ENCODE measurements around the gene UBR2. TPM values are rescaled to one million over a fixed set of nuclear protein-coding genes. Genes with fewer than 3 reads are reported as not detected.
A peak's percentile ranks its signal among the peaks of the same experiment; 100 is the strongest.

UBR2 gene
- polyA plus RNA-seq, 4 donors, result 9.0 to 24.2 (median 13.0) TPM

DNA sequence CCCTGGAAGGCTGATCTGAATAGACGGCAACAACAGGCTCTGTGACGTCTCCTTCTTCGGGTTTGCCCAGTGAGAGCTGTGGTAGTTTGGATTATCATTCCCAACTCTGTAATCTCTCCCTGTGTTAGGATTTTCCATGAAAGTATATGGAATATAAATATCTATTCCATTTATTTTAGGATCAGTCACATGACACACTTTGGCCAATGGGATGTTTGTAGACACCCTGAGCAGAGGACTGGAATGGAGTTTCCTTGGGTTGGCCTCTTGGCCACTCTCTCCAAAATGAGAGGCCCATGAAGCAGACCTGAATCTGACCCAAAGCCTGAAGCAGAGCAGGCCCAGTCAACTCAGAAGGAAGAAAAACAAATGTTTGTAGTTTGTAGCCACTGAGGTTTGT lies 37.2 kb upstream of the UBR2 start:
- WGBS, 3 donors, result 97 to 100% (median 97%) methylated on average over 3 of the region's 3 CpGs
- Histone ChIP-seq H3K4me3 (ENCODE audit: low read depth in 1 of 3, low read length in 3 of 3) (no peak overlapping the region), H3K9me3 (ENCODE audit: control insufficient read depth in 2 of 2, insufficient read depth in 1 of 2, low read depth in 1 of 2, low read length in 1 of 2) (no peaks in the 10 kb centered on the region), H3K27me3 (ENCODE audit: control insufficient read depth in 3 of 3, insufficient read depth in 3 of 3, low read length in 3 of 3) (no peaks in the 10 kb centered on the region), H3K36me3 (ENCODE audit: control insufficient read depth in 3 of 3, insufficient read depth in 2 of 3, low read depth in 1 of 3, low read length in 3 of 3) (no peaks in the 10 kb centered on the region), H3K27ac (ENCODE audit: low read depth in 1 of 3, low read length in 2 of 3) (no peak overlapping the region), H3K4me1 (ENCODE audit: control insufficient read depth in 3 of 3, insufficient read depth in 2 of 3, low read depth in 1 of 3, low read length in 2 of 3) (peaks cover 0 to 6% (median 0%) of the 10 kb centered on the region in 3 donors)
- DNase-seq (no peak), FAIRE-seq (no peak)

DNA sequence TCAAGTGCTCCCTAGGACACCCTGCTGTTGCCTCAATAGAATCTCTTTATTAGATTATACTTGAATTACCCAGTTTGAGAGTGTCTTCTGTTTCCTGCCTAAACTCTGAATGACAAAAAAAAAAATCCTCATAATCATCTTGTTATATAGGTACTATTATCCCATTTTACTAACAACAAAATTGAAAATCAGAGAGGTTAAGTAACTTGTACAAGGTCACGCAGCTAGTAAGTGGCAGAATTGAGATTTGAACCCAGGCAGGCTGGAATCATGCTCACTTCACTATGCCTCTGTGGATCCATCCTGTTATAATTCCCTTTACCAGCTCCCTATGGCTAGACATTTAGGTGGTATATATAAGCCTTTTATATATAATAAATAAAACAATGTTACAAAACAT lies 36.6 kb upstream of the UBR2 start:
- H3K4me1 ChIP-seq (ENCODE audit: control insufficient read depth in 3 of 3, insufficient read depth in 2 of 3, low read depth in 1 of 3, low read length in 2 of 3), result peaks cover 0 to 6% (median 0%) of the 10 kb centered on the region in 3 donors
- DNase-seq, result no peak
- no peaks in the 10 kb centered on the region for H3K36me3 ChIP-seq (ENCODE audit: control insufficient read depth in 3 of 3, insufficient read depth in 2 of 3, low read depth in 1 of 3, low read length in 3 of 3)
- H3K27me3 ChIP-seq (ENCODE audit: control insufficient read depth in 3 of 3, insufficient read depth in 3 of 3, low read length in 3 of 3), result no peaks in the 10 kb centered on the region
- H3K27ac ChIP-seq (ENCODE audit: low read depth in 1 of 3, low read length in 2 of 3), result no peak overlapping the region
- no peak for FAIRE-seq
- WGBS, 3 donors, result 93 to 100% (median 97%) methylated on average over 1 of the region's 1 CpG
- H3K4me3 ChIP-seq (ENCODE audit: low read depth in 1 of 3, low read length in 3 of 3), result no peak overlapping the region
- no peaks in the 10 kb centered on the region for H3K9me3 ChIP-seq (ENCODE audit: control insufficient read depth in 2 of 2, insufficient read depth in 1 of 2, low read depth in 1 of 2, low read length in 1 of 2)

DNA sequence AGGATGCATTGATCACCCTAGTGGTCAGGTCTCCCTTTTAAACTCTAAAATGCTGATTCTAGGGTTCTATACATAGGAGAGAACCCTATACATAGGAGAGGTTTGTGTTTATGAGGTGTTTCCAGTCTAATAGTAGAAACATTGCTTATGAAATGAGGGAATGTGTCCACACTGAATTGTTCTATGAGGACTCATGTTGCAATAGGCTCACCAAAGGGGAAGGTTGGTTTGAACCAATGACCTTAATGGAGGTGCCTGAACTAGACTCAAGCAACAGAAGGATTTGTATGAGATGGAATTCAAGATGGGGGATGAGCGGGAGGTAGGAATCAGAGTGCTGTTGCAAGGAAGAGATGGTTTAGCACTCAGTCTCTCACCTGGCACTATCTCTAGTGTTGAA lies 33.5 kb upstream of the UBR2 start:
- DNase-seq (no peak), FAIRE-seq (no peak)
- no peaks in the 10 kb centered on the region for H3K4me1 ChIP-seq (ENCODE audit: control insufficient read depth in 3 of 3, insufficient read depth in 2 of 3, low read depth in 1 of 3, low read length in 2 of 3)
- H3K4me3 ChIP-seq (ENCODE audit: low read depth in 1 of 3, low read length in 3 of 3), result no peak overlapping the region
- WGBS, 3 donors, result 98 to 100% (median 100%) methylated on average over 1 of the region's 1 CpG
- no peaks in the 10 kb centered on the region for H3K27me3 ChIP-seq (ENCODE audit: control insufficient read depth in 3 of 3, insufficient read depth in 3 of 3, low read length in 3 of 3)
- H3K36me3 ChIP-seq (ENCODE audit: control insufficient read depth in 3 of 3, insufficient read depth in 2 of 3, low read depth in 1 of 3, low read length in 3 of 3), result no peaks in the 10 kb centered on the region
- H3K9me3 ChIP-seq (ENCODE audit: control insufficient read depth in 2 of 2, insufficient read depth in 1 of 2, low read depth in 1 of 2, low read length in 1 of 2), result no peaks in the 10 kb centered on the region
- no peak overlapping the region for H3K27ac ChIP-seq (ENCODE audit: low read depth in 1 of 3, low read length in 2 of 3)

DNA sequence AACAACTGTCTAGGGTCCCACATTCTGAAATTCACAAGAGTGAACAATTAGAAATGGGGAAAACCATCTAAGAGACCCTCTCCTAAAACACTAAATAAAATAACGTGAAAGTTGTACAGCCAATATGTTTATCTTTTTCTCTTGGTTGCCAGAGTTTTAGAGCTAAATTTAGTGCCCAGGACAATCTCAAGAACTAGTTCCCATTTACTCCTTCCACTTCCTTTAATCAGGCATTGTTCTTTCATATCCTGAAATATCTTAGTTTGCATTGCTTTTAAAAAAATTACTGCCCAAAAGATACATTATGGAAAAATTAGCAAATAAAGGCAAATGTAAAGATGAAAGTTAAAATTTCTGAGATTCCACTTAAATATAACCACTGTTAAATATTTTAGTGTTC lies 33.1 kb upstream of the UBR2 start:
- DNase-seq, result no peak
- H3K36me3 ChIP-seq (ENCODE audit: control insufficient read depth in 3 of 3, insufficient read depth in 2 of 3, low read depth in 1 of 3, low read length in 3 of 3), result no peaks in the 10 kb centered on the region
- H3K9me3 ChIP-seq (ENCODE audit: control insufficient read depth in 2 of 2, insufficient read depth in 1 of 2, low read depth in 1 of 2, low read length in 1 of 2), result no peaks in the 10 kb centered on the region
- no peaks in the 10 kb centered on the region for H3K4me1 ChIP-seq (ENCODE audit: control insufficient read depth in 3 of 3, insufficient read depth in 2 of 3, low read depth in 1 of 3, low read length in 2 of 3)
- FAIRE-seq, result no peak
- WGBS, 3 donors, result 56 to 83% (median 78%) methylated on average over 1 of the region's 1 CpG
- no peaks in the 10 kb centered on the region for H3K27me3 ChIP-seq (ENCODE audit: control insufficient read depth in 3 of 3, insufficient read depth in 3 of 3, low read length in 3 of 3)
- H3K4me3 ChIP-seq (ENCODE audit: low read depth in 1 of 3, low read length in 3 of 3), result no peak overlapping the region
- no peak overlapping the region for H3K27ac ChIP-seq (ENCODE audit: low read depth in 1 of 3, low read length in 2 of 3)

DNA sequence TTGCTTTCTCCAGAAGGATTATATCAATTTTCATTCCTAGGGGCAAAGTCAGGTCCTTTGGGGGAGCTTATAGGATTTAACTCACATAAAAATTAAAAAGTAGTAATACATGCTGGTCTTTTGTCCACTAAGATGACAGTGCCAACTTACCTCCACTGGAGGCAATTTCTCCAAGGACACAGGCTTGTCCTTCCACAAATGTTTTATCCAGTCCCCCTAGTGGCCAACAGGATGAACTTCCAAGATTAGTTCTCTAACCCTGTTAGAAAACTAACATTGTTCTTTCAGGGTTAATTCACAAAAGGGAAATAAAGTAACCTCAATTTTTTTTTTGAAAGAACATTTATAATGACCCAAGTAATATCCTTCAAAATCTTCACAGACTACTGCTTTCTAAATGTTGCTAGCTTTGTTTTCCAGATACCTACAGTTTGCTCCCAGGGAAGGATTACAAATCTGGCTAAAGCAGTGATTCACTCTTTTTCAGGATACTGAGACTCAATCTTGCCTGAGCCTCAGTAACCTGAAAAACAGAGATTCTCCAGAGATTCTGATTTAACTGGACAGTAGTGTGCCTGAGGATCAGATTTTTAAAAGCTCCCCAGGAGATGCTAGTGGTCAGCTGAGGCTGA lies 31.7 kb upstream of the UBR2 start:
- FAIRE-seq, result peak; percentile 39
- Histone ChIP-seq H3K27ac (ENCODE audit: low read depth in 1 of 3, low read length in 2 of 3) (no peak overlapping the region), H3K4me1 (ENCODE audit: control insufficient read depth in 3 of 3, insufficient read depth in 2 of 3, low read depth in 1 of 3, low read length in 2 of 3) (no peaks in the 10 kb centered on the region), H3K27me3 (ENCODE audit: control insufficient read depth in 3 of 3, insufficient read depth in 3 of 3, low read length in 3 of 3) (no peaks in the 10 kb centered on the region), H3K9me3 (ENCODE audit: control insufficient read depth in 2 of 2, insufficient read depth in 1 of 2, low read depth in 1 of 2, low read length in 1 of 2) (no peaks in the 10 kb centered on the region), H3K36me3 (ENCODE audit: control insufficient read depth in 3 of 3, insufficient read depth in 2 of 3, low read depth in 1 of 3, low read length in 3 of 3) (no peaks in the 10 kb centered on the region), H3K4me3 (ENCODE audit: low read depth in 1 of 3, low read length in 3 of 3) (no peak overlapping the region)
- DNase-seq, result peak; percentile 52 to 69

DNA sequence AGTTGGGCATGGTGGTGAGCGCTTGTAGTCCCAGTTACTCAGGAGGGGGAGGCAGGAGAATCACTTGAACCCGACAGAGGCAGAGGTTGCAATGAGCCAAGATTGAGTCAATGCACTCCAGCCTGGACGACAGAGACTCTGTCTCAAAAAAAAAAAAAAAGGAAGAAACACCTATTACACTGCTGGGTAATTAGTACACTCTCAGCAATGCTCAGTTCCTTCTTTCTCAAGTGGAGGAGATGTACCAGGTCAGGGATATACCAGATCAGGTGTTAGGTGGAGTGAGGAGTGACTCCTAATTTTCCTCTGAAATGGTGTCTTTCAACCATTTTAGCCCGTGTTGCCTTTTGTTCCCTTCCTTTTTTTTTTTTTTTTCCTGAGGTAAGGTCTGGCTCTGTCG lies 30.0 kb upstream of the UBR2 start:
- no peak for FAIRE-seq
- WGBS, 3 donors, result 90 to 91% (median 90%) methylated on average over 5 of the region's 5 CpGs
- H3K9me3 ChIP-seq (ENCODE audit: control insufficient read depth in 2 of 2, insufficient read depth in 1 of 2, low read depth in 1 of 2, low read length in 1 of 2), result no peaks in the 10 kb centered on the region
- DNase-seq, result no peak
- no peak overlapping the region for H3K4me3 ChIP-seq (ENCODE audit: low read depth in 1 of 3, low read length in 3 of 3)
- H3K4me1 ChIP-seq (ENCODE audit: control insufficient read depth in 3 of 3, insufficient read depth in 2 of 3, low read depth in 1 of 3, low read length in 2 of 3), result no peaks in the 10 kb centered on the region
- no peak overlapping the region for H3K27ac ChIP-seq (ENCODE audit: low read depth in 1 of 3, low read length in 2 of 3)
- H3K27me3 ChIP-seq (ENCODE audit: control insufficient read depth in 3 of 3, insufficient read depth in 3 of 3, low read length in 3 of 3), result no peaks in the 10 kb centered on the region
- no peaks in the 10 kb centered on the region for H3K36me3 ChIP-seq (ENCODE audit: control insufficient read depth in 3 of 3, insufficient read depth in 2 of 3, low read depth in 1 of 3, low read length in 3 of 3)

DNA sequence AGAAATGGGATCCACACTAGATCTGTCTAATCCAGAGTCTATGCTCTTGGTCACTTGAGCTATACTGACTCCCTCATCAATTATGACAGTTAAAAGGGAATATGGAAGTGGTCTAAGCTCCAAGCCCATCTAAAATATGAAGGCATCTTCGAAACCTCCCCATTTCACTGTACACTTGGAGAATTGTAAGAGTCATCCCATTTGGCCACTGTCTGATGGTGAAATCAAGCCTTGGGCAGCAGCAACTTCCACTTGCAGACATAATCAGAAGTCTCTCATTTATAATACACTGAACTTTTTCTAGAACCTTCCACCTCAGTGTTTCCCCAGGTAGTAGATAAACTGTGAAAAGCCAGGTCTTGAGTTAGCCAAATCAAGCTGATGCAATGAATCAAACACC lies 26.3 kb upstream of the UBR2 start:
- Histone ChIP-seq H3K27ac (ENCODE audit: low read depth in 1 of 3, low read length in 2 of 3) (no peak overlapping the region), H3K36me3 (ENCODE audit: control insufficient read depth in 3 of 3, insufficient read depth in 2 of 3, low read depth in 1 of 3, low read length in 3 of 3) (no peaks in the 10 kb centered on the region), H3K9me3 (ENCODE audit: control insufficient read depth in 2 of 2, insufficient read depth in 1 of 2, low read depth in 1 of 2, low read length in 1 of 2) (no peaks in the 10 kb centered on the region), H3K27me3 (ENCODE audit: control insufficient read depth in 3 of 3, insufficient read depth in 3 of 3, low read length in 3 of 3) (no peaks in the 10 kb centered on the region), H3K4me1 (ENCODE audit: control insufficient read depth in 3 of 3, insufficient read depth in 2 of 3, low read depth in 1 of 3, low read length in 2 of 3) (no peaks in the 10 kb centered on the region), H3K4me3 (ENCODE audit: low read depth in 1 of 3, low read length in 3 of 3) (no peak overlapping the region)
- WGBS, 3 donors, result 93 to 100% (median 96%) methylated on average over 1 of the region's 1 CpG
- DNase-seq (no peak), FAIRE-seq (no peak)

DNA sequence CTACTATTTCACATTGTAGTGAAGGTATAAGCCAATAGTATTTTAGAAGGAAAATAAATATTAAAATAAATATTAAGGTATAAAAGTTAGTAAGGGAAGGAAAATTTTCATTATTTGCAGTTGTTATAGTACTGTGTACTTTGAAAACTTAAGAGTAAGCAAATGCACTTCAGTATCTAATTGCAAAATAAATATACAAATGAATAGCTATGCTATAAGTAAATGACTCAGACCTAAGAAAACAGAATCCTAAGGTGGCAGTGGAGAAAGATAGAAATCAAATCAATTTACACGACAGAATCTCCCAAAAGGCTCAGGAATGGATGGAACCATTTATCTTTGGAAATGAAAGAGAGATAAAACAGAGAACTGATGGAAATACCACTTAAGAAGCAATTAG lies 24.7 kb upstream of the UBR2 start:
- Histone ChIP-seq H3K9me3 (ENCODE audit: control insufficient read depth in 2 of 2, insufficient read depth in 1 of 2, low read depth in 1 of 2, low read length in 1 of 2) (no peaks in the 10 kb centered on the region), H3K36me3 (ENCODE audit: control insufficient read depth in 3 of 3, insufficient read depth in 2 of 3, low read depth in 1 of 3, low read length in 3 of 3) (no peaks in the 10 kb centered on the region), H3K4me1 (ENCODE audit: control insufficient read depth in 3 of 3, insufficient read depth in 2 of 3, low read depth in 1 of 3, low read length in 2 of 3) (no peaks in the 10 kb centered on the region), H3K27me3 (ENCODE audit: control insufficient read depth in 3 of 3, insufficient read depth in 3 of 3, low read length in 3 of 3) (no peaks in the 10 kb centered on the region), H3K4me3 (ENCODE audit: low read depth in 1 of 3, low read length in 3 of 3) (no peak overlapping the region), H3K27ac (ENCODE audit: low read depth in 1 of 3, low read length in 2 of 3) (no peak overlapping the region)
- DNase-seq (no peak), FAIRE-seq (no peak)
- 81 to 93% (median 81%) methylated on average over 1 of the region's 1 CpG for WGBS, 3 donors

DNA sequence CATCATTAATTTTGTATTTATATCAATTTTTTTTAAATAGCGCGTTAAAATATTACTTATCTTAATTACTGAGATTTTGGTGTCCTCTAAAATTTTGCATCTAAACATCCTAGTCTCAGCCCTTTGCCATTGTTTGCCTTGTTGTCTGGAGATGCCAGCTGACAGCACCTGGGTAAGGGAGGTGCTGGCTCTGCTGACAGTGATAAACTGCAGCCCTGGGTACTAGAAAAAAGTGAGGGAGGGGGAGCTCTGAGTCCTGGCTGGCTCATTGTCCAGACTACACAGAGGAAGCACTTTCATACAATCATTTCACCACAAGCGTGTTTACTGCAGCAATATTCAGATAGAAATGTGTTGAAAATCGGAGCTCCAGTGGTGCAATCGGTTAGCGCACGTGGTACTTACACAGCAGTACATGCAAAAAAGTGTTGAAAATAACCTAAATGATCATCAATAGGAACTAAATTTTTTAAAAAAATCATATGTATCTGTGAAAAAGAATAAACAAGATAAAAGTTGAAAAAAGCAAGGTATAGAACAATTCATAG lies 18.5 kb upstream of the UBR2 start:
- 92 to 98% (median 97%) methylated on average over 7 of the region's 7 CpGs for WGBS, 3 donors
- no peaks in the 10 kb centered on the region for H3K9me3 ChIP-seq (ENCODE audit: control insufficient read depth in 2 of 2, insufficient read depth in 1 of 2, low read depth in 1 of 2, low read length in 1 of 2)
- FAIRE-seq (no peak), DNase-seq (no peak)
- no peaks in the 10 kb centered on the region for H3K27me3 ChIP-seq (ENCODE audit: control insufficient read depth in 3 of 3, insufficient read depth in 3 of 3, low read length in 3 of 3)
- H3K27ac ChIP-seq (ENCODE audit: low read depth in 1 of 3, low read length in 2 of 3), result no peak overlapping the region
- no peaks in the 10 kb centered on the region for H3K36me3 ChIP-seq (ENCODE audit: control insufficient read depth in 3 of 3, insufficient read depth in 2 of 3, low read depth in 1 of 3, low read length in 3 of 3)
- no peak overlapping the region for H3K4me3 ChIP-seq (ENCODE audit: low read depth in 1 of 3, low read length in 3 of 3)
- peaks cover 0 to 4% (median 0%) of the 10 kb centered on the region in 3 donors for H3K4me1 ChIP-seq (ENCODE audit: control insufficient read depth in 3 of 3, insufficient read depth in 2 of 3, low read depth in 1 of 3, low read length in 2 of 3)
